ENCODE results near the gene NFIA.
"Not testable (repeated sequence)": the region's sequence is repeated elsewhere in the genome, so short reads cannot be mapped to it uniquely, and the experiment has no call there.

Gene NFIA

DNA sequence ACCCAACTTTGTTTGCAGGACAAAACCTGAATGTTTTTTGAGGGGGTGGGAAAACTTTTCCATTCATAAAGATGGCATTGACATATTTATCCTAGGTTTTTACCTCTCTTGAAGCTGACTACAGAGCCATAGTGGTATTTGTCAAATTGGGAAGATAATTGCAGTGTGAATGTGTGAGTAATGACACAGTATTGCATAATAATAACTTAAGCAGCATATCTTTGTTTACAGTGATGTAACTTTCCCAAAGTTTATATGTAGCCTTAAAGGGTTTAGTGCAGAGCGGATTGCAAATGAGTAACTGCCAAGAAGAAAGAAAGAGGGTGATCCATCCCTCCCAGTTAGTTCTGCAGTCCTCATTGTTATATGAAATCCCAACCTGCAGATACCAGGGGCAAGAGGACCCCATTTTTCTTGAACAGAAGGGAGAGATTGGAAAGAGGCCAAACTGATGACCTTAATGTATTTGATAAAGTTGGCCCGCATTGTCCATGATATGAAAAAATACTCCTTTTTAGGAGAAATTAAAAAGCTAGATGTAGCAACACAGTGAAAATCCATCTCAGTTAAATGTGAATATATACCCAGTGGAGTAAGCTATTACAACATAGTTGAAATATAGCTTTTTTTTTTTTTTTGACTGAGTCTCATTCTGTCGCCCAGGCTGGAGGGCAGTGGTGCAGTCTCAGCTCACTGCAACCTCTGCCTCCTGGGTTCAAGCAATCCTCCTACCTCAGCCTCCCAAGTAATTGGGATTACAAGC is 23.7 kb upstream of the NFIA start:
- no peak for DNase-seq

DNA sequence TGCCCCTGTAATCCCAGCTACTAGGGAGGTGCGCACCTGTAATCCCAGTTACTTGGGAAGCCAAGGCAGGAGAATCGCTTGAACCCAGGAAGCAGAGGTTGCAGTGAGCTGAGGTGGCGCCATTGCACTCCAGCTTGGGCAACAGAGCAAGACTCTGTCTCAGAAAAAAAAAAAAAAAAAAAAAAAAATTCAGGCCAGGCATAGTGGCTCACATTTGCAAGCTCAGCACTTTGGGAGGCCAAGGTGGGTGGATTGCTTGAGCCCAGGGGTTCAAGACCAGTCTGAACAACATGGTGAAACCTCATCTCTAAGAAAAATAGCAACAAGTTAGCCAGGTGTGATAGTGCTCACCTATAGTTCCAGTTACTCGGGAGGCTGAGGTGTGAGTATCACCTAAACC is 20.8 kb upstream of the NFIA start:
- DNase-seq = not testable (repeated sequence)

DNA sequence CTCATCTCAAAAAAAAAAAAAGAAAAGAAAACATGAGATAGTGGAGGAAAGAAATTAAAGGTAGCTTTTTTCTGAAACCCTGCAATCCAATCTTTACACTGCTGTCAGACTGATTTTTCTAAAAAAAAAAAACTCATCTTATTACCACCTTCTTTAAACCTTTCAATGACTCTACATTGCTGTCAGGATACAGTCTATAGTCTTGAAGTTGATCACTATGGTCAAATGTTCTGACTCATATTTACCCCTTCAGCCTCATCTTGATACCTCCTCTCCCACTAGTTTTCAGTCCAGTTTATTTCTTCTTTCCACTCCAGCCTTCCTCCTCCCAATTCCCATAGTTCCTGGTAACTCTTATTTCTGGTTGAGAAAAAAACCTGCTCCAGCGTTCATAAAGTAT is 17.7 kb upstream of the NFIA start:
- DNase-seq = no peak

DNA sequence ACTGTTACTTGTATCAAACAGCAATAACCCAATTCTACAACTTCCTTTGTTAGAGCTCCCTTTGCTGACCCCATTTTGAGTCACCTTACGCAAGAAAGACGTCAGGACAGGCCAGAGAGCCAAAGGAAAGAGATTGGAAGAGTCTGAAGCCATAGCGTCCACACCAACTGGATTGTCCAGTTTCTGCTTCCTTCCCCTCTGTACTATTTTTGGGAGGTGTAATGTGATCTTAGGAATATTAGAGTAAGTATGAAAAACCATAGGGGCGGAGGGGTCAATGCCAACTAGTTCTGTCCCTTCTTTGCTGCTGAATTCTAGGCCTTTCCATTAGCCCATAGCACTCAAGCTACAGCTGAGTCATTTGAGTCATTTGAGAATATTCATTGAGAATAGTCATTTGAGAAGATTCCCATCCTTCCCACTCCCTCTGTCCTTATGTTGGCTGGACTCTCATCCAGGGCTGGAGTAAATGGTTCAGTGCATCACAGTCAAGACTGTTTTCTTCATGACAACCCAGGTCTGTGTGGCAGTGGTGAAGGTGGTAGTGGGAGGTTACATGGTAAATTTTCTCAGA is 14.8 kb upstream of the NFIA start:
- no peak for DNase-seq

DNA sequence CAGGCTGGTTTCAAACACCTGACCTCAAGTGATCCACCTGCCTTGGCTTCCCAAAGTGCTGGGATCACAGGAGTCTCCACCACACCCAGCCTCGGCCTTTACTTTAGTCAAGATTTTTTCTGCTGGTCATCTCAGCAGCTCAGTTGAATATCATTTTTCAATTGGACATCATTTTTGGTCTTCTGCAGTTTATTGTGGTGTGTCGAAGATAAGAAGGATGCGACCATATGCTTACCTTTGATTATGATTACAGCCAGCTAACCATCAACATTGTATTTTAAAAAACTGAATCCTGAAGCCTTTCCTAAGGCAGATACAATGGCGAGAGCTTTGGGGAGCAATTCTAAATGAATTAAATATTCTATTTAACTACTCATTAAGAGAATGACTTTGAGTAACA is 12.3 kb upstream of the NFIA start:
- DNase-seq = no peak

DNA sequence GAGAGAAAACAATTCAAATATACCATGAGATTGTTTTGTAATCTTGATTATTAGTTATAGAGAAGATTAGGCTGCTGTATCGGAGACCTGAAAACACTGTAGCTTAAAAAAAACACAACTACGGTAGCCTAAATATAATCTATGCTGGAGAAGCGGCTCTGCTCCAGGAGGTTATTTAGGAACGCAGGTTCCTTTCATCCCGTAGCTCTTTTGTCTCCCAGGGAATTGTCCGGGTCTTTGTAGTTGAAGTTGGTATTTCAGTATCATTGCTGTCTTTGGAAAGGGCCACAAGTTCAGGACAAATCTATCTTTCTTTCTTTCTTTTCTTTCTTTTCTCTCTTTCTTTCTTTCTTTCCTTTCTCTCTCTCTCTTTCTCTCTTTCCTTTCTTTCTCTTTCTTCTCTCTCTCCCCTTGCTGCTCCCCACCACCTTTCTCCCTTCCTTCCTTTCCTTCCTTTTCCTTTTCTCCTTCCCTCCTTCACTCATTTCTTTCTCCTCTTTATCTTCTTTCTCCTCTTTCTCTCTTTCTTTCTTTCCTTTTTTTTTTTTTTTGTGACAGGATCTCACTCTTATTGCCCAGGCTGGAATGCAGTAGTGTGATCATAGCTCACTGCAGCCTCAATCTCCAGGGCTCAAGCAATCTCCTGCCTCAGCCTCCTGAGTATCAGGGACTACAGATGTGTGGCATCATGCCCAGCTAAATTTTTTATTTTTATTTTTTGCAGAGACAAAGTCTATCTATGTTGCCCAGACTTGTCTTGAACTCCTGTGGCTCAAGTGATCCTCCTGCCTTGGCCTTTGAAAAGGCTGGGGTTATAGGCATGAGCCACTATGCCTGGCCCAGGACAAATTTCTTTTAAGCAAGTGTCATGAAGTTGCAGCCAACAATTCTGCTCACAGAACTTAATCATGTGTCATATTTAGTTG is 10.9 kb upstream of the NFIA start:
- DNase-seq = no peak

DNA sequence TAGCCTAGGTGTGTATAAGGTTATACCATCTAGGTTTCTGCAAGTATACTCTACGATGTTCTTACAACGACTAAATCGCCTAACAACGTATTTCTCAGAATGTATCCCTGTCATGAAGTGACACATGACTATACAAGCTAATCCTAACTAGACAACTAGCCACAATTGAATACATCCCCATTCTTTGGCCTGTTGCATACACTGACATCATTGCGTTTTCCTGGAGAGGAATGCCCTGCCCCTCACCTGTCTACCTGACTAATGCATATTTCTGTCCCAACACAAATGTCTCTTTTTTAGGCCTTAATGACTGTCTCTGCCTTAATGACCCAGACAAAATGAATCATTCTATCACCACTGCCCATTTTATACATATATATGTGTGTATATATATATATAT is 8.5 kb upstream of the NFIA start:
- DNase-seq = no peak

DNA sequence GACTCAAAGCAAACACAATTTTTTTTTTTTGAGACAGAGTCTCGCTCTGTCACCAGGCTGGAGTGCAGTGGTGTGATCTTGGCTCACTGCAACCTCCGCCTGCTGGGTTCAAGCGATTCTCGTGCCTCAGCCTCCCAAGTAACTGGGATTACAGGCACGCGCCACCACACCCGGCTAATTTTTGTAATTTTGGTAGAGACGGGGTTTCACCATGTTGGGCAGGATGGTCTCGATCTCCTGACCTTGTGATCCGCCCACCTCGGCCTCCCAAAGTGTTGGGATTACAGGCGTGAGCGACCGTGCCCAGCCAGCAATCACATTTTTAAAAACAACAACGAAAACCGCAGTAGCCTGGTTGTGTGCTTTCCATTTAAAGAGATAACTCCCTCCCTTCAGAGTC is 6.5 kb upstream of the NFIA start:
- not testable (repeated sequence) for DNase-seq

DNA sequence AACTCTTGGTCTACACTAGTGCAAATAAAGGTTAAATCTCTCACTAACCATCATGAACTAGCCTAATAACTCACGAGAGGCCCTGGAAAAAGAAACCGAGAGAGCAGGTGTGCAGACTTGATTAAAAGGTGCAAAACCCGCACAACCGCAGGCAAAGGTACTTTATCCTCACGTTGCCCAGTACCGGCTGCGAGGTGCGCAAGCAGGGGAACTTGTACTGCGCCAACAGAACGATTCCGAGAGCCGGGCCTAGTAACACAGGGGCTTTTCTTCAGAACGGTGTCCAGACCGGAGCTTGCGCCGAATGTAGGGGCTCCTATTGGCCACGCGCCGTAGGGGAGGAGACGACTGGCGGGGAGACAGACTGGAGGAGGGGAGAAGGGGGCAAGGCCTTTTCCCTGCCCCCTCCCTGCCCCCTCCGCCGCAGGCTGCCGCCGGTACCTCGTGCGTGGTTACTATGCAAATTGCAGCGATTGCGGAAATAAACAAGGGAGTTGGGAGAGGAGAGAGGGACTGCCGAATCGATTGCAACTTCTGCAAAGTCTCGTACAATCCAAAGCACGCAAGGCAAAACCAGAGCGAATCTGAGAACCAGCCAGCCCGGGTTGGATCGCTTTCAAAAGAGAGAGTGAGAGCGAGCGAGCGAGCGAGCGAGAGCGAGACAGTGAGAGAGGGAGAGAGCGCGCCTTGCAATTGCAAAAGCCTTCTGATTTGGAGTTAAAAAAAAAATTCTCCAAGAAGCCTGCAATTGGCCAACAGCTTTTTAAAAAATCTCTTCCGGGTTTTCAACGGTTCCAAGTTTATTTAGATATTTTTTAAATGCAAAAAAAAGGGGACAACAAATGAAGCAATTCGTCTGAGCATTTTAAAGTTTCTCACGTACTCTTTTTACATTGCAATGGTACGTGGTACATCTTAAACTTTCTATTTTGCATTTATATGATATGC is 5.4 kb upstream of the NFIA start:
- peak in 50 of 51 donors; percentile 28 to 91 (median 79) for DNase-seq

DNA sequence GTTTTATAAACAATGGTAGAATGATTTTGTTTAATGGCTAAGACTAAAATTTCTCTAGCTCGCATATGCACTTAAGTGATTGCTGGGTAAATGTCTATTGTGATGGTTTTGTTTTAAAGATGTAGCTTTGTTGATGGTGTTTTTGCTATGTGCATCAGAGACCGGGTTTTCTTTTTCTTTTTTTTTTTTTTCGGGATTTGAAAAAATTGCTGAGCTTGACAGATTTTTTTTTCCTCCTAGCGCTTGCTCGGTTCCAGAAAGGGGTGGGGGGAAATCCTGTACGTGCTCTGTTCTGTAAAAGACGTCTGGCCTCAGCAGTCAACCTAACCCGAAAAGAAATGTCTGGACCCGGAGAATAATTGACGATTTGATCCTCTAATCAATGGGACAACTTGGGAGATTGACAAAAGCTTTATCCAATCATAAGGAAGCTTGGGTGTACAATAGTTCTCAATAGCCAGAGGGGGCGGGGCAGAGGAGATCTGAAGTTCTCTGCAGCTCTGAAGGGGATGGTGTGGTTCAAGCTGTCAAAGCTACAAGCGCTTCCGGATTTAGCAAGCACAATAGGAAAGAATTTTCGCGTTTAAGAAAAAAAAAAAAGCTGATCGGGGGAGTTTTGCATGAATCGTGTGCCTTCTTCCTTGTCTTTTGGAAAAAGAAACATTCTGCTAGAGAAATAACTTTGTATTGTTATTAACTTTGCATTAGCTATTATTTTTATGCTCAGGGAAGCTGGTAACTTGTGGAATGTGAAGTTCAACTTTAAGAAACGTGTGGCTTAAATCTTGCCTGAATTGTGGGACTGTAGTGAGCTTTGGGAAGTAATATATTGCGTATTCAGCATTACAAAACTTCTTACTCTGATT is 4.5 kb upstream of the NFIA start:
- peak in 43 of 51 donors; percentile 7 to 94 (median 73) for DNase-seq

DNA sequence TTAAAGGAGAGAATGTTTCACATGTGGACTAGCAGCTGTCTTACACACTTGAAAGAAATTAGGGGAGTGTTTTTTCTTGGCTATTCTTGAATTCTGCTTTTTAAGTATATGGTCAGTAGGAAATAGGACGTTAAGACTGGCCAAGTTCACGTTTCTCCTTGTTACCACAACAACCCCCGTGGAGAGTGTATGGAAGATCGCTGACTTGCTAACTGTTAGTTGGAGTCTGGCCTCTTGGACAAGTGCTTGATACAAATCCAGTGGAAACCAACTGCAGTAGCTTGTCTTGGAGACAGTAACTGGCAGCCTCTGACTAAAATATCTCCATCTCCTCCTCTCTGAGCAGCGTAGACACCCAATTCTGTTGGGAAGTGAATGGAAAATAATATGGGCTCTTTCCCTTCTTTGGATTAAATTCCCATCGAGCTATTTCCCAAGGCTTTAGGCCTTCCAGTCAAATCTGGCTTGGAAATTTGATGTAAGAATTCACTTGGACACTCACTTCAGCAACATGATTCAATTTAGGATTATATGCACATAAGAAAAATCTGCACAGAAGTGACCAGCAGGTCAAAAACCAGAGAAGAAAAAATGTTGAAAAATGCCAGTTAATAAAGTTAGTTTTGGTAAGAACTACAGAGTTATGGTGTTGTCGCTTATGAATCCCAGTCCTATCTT is 3.6 kb upstream of the NFIA start:
- peak in 2 of 51 donors; percentile 4 to 16 for DNase-seq

DNA sequence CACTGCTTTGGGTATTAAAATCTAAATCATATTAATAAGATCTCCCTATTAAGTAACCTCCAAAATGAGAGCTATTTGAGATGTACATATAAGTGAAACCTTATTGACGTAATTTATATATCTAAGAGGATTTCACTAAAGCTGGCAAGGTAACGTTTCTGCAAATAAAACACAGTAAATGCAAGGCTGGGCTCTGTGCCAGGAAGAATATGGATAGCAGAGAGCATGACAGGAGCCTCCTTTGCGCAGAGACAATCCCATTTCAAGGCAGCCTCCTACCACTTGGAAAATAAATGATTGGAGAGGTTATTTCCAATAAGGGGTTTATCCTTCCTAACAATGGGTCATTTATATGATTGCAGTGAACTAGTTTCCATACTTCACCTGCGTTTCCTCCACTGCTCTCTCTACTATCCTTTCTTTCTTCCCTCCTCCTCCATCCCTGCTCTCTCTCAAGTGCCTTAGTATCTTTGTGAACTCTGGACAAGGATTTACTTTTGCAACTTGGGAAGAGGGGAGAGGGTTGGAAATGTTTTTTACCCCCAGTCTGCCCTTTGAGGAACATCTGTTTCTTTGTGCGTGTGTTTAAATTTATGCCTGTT is 3.0 kb upstream of the NFIA start:
- peak in 2 of 51 donors; percentile 10 to 53 for DNase-seq

DNA sequence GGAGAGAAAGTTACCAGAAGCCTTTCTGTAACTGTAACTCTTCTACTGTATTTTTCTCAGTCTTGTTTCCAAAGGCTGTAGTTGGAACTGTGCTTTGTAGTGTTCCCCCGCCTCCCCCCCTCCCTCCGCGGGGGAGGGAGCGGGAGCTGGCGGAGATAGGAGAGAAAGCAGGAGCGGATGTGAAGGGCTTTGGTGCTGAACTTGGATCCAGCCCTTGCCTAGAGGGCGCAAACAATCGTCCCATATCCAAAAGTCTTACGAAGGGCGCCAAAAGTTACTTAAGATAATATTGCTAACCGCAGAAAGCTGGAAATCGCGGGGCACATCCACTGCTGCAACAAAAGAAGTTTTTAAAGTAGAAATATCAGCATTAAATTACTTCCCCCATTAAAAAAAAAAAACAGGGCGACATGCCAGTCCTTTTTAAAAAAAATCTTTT is 2.4 kb upstream of the NFIA start:
- peak in 40 of 51 donors; percentile 5 to 86 (median 56) for DNase-seq

DNA sequence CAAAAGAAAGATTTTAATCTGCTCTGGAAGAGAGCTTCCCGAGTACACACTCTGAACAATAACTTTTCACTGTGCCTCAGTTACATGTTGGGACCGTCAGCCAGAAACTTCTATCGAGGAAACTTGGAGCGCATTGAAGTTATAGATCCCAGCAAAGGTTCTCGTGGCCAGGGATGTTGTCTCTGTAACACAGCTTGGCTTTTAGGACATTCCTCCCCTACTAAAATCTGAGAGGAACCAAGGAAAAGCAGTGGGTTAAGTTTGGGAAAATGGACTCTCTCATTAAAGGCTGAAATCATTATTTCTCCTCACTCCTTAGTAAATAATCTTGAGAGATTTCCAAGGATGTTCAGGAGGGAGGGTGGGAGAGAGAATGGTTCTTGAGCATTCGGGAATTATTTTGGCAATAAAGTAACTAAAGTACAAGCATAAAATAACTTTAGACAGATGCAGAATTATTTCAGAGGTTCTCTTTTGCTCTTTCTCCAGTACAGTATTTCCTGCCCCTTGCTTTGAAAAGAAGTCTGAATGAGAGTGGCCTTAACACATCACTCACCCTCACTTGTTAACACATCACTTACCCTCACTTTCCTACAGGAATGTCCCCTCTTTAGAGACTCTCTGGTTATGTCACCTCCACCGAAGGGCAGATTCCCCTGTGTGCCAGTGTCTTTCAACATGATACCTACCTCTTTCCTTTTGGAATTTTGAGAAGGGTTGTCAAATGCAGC is 1.8 kb upstream of the NFIA start:
- peak in 1 of 51 donors; percentile 75 for DNase-seq

DNA sequence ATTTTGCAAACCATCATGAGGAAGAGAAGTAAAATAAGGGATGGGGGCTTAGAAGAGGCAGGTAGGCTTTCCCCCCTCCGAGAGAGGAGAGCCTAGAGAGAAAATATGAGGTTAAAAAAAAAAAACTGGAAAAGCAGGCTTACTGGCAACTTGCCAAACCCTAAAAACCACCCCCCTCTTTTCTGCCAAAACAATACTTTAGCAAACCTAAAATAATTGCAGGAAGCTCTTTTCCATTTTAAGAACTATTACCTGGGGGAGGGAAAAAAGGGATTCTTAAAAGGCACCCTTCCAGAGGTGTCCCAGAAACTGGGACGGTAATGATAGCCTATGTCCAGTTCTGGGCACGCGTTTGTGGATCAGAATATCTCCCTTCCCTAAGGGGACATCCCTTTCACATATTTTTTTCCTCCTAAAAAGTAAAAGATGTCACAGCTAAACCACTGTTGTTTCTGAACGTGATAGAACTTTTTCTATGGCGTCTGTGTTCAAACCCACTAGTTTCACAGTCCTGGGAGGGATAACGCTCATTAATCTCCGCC is 1.1 kb upstream of the NFIA start:
- DNase-seq = peak in 2 of 51 donors; percentile 74 to 85

DNA sequence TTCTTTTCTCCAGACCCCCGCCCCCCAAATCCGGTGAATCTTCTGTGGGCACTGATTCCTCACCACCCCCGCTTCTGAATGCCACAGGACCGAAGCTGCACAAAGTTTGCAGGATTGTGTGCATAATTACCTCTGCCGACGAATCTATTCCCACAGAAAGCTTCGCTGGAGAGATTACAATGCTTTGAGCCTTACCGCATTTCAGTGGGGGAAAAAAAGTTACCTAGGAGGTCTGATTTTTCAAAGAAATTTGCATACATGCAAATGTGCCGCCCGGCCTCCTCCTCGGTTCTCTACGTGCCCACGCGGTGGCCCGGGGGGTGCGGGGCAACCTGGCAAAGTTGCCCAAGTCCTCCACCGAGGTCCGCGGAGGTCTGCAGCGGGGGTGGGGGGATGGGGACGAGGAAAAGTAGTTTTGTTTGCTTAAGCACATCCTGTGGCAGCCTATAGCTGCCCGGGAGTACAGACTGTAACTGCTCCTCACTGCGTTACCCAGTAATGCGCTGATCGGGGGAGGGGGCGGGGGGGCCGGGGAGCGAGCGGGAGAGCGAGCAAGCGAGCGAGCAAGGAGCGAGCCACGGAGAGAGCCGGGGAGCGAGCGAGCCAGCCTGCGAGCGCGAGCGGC is 563 bp upstream of the NFIA start:
- peak in 27 of 51 donors; percentile 24 to 85 (median 50) for DNase-seq

Data from hypothalamus (tissue), 51 donors.